ENCODE results near the gene SNRPF.
"Not testable (repeated sequence)": the region's sequence is repeated elsewhere in the genome, so short reads cannot be mapped to it uniquely, and the experiment has no call there.

The SNRPF gene

GRCh38 chr12:95858451-95859343 is at the start of gene SNRPF:
SNRPF (plus strand) TSS chr12:95858952; CDS start chr12:95859074, 122 bp downstream.
- Mint-ChIP-seq H3K27ac (no peak within 1 kb of the TSS), H3K36me3 (ENCODE audit: low read depth) (peaks cover 37% of the 10 kb centered on the region)

GRCh38 chr12:95809000-95809680 is 49.6 kb upstream of the SNRPF start:
- no peak for DNase-seq
- H3K4me1 Mint-ChIP-seq (ENCODE audit: low read depth): peaks cover 3% of the 10 kb centered on the region
- H3K27ac Mint-ChIP-seq: no peak overlapping the region
- no peak overlapping the region for H3K4me3 Mint-ChIP-seq
- H3K9me3 Mint-ChIP-seq: no peaks in the 10 kb centered on the region
- peaks cover 29% of the 10 kb centered on the region for H3K27me3 Mint-ChIP-seq
- H3K36me3 Mint-ChIP-seq (ENCODE audit: low read depth): no peaks in the 10 kb centered on the region

More at GRCh38 chr12:95858451-95859343, at the start of gene SNRPF:
- no peak within 1 kb of the TSS for H3K4me3 Mint-ChIP-seq
- H3K9me3 Mint-ChIP-seq: no peaks in the 10 kb centered on the region
- peak; percentile 95 for DNase-seq
- H3K27me3 Mint-ChIP-seq: peaks cover 15% of the 10 kb centered on the region
- peaks cover 37% of the 10 kb centered on the region for H3K4me1 Mint-ChIP-seq (ENCODE audit: low read depth)

GRCh38 chr12:95810411-95810810 is 48.3 kb upstream of the SNRPF start:
- peaks cover 3% of the 10 kb centered on the region for H3K4me1 Mint-ChIP-seq (ENCODE audit: low read depth)
- peaks cover 34% of the 10 kb centered on the region for H3K27me3 Mint-ChIP-seq
- H3K9me3 Mint-ChIP-seq: no peaks in the 10 kb centered on the region
- no peaks in the 10 kb centered on the region for H3K36me3 Mint-ChIP-seq (ENCODE audit: low read depth)
- no peak for DNase-seq
- H3K27ac Mint-ChIP-seq: no peak overlapping the region
- H3K4me3 Mint-ChIP-seq: no peak overlapping the region

- not testable (repeated sequence) for H3K27ac Mint-ChIP-seq; H3K4me3 Mint-ChIP-seq; H3K9me3 Mint-ChIP-seq; H3K36me3 Mint-ChIP-seq (ENCODE audit: low read depth); DNase-seq; H3K4me1 Mint-ChIP-seq (ENCODE audit: low read depth)
- peaks cover 33% of the 10 kb centered on the region for H3K27me3 Mint-ChIP-seq
These were observed 46.6 kb upstream of the SNRPF start for GRCh38 chr12:95812155-95812554.

GRCh38 chr12:95815632-95816212 is 43.0 kb upstream of the SNRPF start:
- Mint-ChIP-seq H3K27ac (no peak overlapping the region), H3K9me3 (no peaks in the 10 kb centered on the region), H3K4me1 (ENCODE audit: low read depth) (no peaks in the 10 kb centered on the region), H3K36me3 (ENCODE audit: low read depth) (no peaks in the 10 kb centered on the region), H3K27me3 (peaks cover 30% of the 10 kb centered on the region), H3K4me3 (no peak overlapping the region)
- no peak for DNase-seq

GRCh38 chr12:95820096-95820703 is 38.6 kb upstream of the SNRPF start:
- no peaks in the 10 kb centered on the region for H3K9me3 Mint-ChIP-seq
- DNase-seq: no peak
- H3K27ac Mint-ChIP-seq: no peak overlapping the region

GRCh38 chr12:95829395-95829794 is 29.4 kb upstream of the SNRPF start:
- no peak overlapping the region for H3K4me3 Mint-ChIP-seq
- peaks cover 27% of the 10 kb centered on the region for H3K27me3 Mint-ChIP-seq
- DNase-seq: no peak
- H3K27ac Mint-ChIP-seq: no peak overlapping the region
- peaks cover 11% of the 10 kb centered on the region for H3K4me1 Mint-ChIP-seq (ENCODE audit: low read depth)
- no peaks in the 10 kb centered on the region for H3K9me3 Mint-ChIP-seq
- H3K36me3 Mint-ChIP-seq (ENCODE audit: low read depth): no peaks in the 10 kb centered on the region

More at GRCh38 chr12:95820096-95820703, 38.6 kb upstream of the SNRPF start:
- Mint-ChIP-seq H3K27me3 (peaks cover 33% of the 10 kb centered on the region), H3K4me1 (ENCODE audit: low read depth) (no peaks in the 10 kb centered on the region), H3K36me3 (ENCODE audit: low read depth) (no peaks in the 10 kb centered on the region), H3K4me3 (no peak overlapping the region)

GRCh38 chr12:95830335-95831089 is 28.2 kb upstream of the SNRPF start:
- H3K27ac Mint-ChIP-seq: peak overlapping the region; percentile 53
- no peak overlapping the region for H3K4me3 Mint-ChIP-seq
- peaks cover 24% of the 10 kb centered on the region for H3K27me3 Mint-ChIP-seq
- H3K36me3 Mint-ChIP-seq (ENCODE audit: low read depth): no peaks in the 10 kb centered on the region
- no peak for DNase-seq
- peaks cover 11% of the 10 kb centered on the region for H3K4me1 Mint-ChIP-seq (ENCODE audit: low read depth)
- no peaks in the 10 kb centered on the region for H3K9me3 Mint-ChIP-seq

GRCh38 chr12:95834572-95834971 is 24.2 kb upstream of the SNRPF start:
- peaks cover 15% of the 10 kb centered on the region for H3K4me1 Mint-ChIP-seq (ENCODE audit: low read depth)
- no peak for DNase-seq
- no peak overlapping the region for H3K4me3 Mint-ChIP-seq
- peaks cover 32% of the 10 kb centered on the region for H3K27me3 Mint-ChIP-seq
- H3K36me3 Mint-ChIP-seq (ENCODE audit: low read depth): no peaks in the 10 kb centered on the region
- no peak overlapping the region for H3K27ac Mint-ChIP-seq
- no peaks in the 10 kb centered on the region for H3K9me3 Mint-ChIP-seq

GRCh38 chr12:95836185-95836609 is 22.6 kb upstream of the SNRPF start:
- H3K27me3 Mint-ChIP-seq: peaks cover 23% of the 10 kb centered on the region
- H3K4me3 Mint-ChIP-seq: no peak overlapping the region
- no peak overlapping the region for H3K27ac Mint-ChIP-seq
- peaks cover 4% of the 10 kb centered on the region for H3K4me1 Mint-ChIP-seq (ENCODE audit: low read depth)
- DNase-seq: no peak
- H3K9me3 Mint-ChIP-seq: no peaks in the 10 kb centered on the region
- no peaks in the 10 kb centered on the region for H3K36me3 Mint-ChIP-seq (ENCODE audit: low read depth)

GRCh38 chr12:95836630-95837239 is 22.0 kb upstream of the SNRPF start:
- no peaks in the 10 kb centered on the region for H3K36me3 Mint-ChIP-seq (ENCODE audit: low read depth)
- peaks cover 4% of the 10 kb centered on the region for H3K4me1 Mint-ChIP-seq (ENCODE audit: low read depth)
- H3K4me3 Mint-ChIP-seq: no peak overlapping the region
- H3K9me3 Mint-ChIP-seq: no peaks in the 10 kb centered on the region
- DNase-seq: no peak
- H3K27ac Mint-ChIP-seq: no peak overlapping the region
- peaks cover 23% of the 10 kb centered on the region for H3K27me3 Mint-ChIP-seq

- Mint-ChIP-seq H3K4me3 (no peak overlapping the region), H3K4me1 (ENCODE audit: low read depth) (peaks cover 4% of the 10 kb centered on the region), H3K9me3 (no peaks in the 10 kb centered on the region), H3K36me3 (ENCODE audit: low read depth) (no peaks in the 10 kb centered on the region), H3K27ac (no peak overlapping the region), H3K27me3 (peaks cover 17% of the 10 kb centered on the region)
- DNase-seq: no peak
These were observed 21.3 kb upstream of the SNRPF start for GRCh38 chr12:95837240-95838038.

GRCh38 chr12:95838125-95838524 is 20.6 kb upstream of the SNRPF start:
- Mint-ChIP-seq H3K9me3 (no peaks in the 10 kb centered on the region), H3K36me3 (ENCODE audit: low read depth) (no peaks in the 10 kb centered on the region), H3K4me1 (ENCODE audit: low read depth) (peaks cover 4% of the 10 kb centered on the region), H3K4me3 (no peak overlapping the region), H3K27me3 (peaks cover 19% of the 10 kb centered on the region), H3K27ac (no peak overlapping the region)
- DNase-seq: no peak

Measured in activated T-cell treated with anti-CD3 and anti-CD28 coated beads, Interleukin-2, amount 50 U/mL, for 24 hours (primary cell).